ENCODE measurements around the gene CD63.

DNA sequence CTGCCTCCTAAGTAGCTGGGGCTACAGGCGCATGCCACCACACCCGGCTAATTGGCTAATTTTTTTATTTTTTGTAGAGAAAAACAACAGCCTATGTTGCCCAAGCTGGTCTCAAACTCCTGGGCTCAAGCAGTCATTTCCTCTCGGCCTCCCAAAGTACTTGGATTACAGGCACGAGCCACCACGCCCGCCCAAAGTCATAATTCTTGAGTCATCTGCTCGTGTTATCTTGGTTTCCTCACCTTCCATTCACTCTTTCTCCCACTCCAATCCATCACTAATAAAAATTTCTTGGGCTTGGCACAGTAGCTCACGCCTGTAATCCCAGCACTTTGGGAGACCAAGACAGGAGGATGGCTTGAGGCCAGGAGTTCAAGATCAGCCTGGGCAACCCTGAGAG is 53.1 kb downstream of the CD63 start:
- TF ChIP-seq PAX5 (IDR thresholded peaks at IDR 0.05; ENCODE audit: insufficient read depth, low read length, severe bottlenecking) = no peak
- no peak for TF ChIP-seq SPI1 (IDR thresholded peaks at IDR 0.05; ENCODE audit: low read depth, low read length)
- no peak for TF ChIP-seq POLR2AphosphoS5 (IDR thresholded peaks at IDR 0.05; ENCODE audit: low read depth, low read length)
- TF ChIP-seq TAF1 (IDR thresholded peaks at IDR 0.05; ENCODE audit: low read depth, low read length) = no peak
- no peak for TF ChIP-seq POU2F2 (IDR thresholded peaks at IDR 0.05; ENCODE audit: low read depth, low read length)

Data from GM12891 (cell line).